GM23338 (cell line): Measurements from ENCODE around the gene OGFRL1. TPM values are rescaled to one million over a fixed set of nuclear protein-coding genes. Genes with fewer than 3 reads are reported as not detected.
"Not testable (repeated sequence)": the region's sequence is repeated elsewhere in the genome, so short reads cannot be mapped to it uniquely, and the experiment has no call there.

Experiments used
- ATAC-seq: fragments of 200-7000 bp; cut with Tn5 transposase; 3 replicates; pipeline ENCODE4 v1.9.1; 2020
- DNase-seq: peaks from one replicate; pipeline ENCODE4 v3.0.0-alpha.2; 2015; ENCODE audit warnings: low spot score
- H2AFZ ChIP-seq: fragments of 200-600 bp; sonication (generic); 2 replicates; pipeline ENCODE4 v1.8.0; 2016; ENCODE audit warnings: antibody characterized with exemption, mild to moderate bottlenecking, moderate library complexity
- H3F3A ChIP-seq: fragments of 200-600 bp; sonication (generic); replicated peaks from 2 replicates; pipeline ENCODE4 v1.8.0; 2017; ENCODE audit warnings: antibody characterized with exemption, mixed run types, low read depth
- H3K27ac ChIP-seq: fragments of 200-600 bp; sonication (generic); 2 replicates; pipeline ENCODE4 v1.6.1; 2016; ENCODE audit warnings: low read depth
- H3K27me3 ChIP-seq: fragments of 200-600 bp; sonication (generic); 2 replicates; pipeline ENCODE4 v1.8.0; 2016; ENCODE audit warnings: mild to moderate bottlenecking, mixed run types, moderate library complexity; ENCODE audit not compliant: insufficient read depth
- H3K36me3 ChIP-seq: fragments of 200-600 bp; sonication (generic); 2 replicates; pipeline ENCODE4 v1.8.0; 2016; ENCODE audit warnings: mild to moderate bottlenecking; ENCODE audit not compliant: insufficient read depth
- H3K4me1 ChIP-seq: fragments of 200-600 bp; sonication (generic); 2 replicates; pipeline ENCODE4 v1.8.0; 2016; ENCODE audit warnings: mild to moderate bottlenecking, moderate library complexity; ENCODE audit not compliant: insufficient read depth
- H3K4me2 ChIP-seq: fragments of 200-600 bp; sonication (generic); 2 replicates; pipeline ENCODE4 v1.7.1; 2017; ENCODE audit warnings: mixed run types
- H3K4me3 ChIP-seq: fragments of 200-600 bp; sonication (generic); 2 replicates; pipeline ENCODE4 v1.6.1; 2016; ENCODE audit warnings: mixed run types
- H3K79me2 ChIP-seq: fragments of 200-600 bp; sonication (generic); replicated peaks from 2 replicates; pipeline ENCODE4 v1.8.0; 2017; ENCODE audit warnings: mild to moderate bottlenecking; ENCODE audit not compliant: insufficient read depth
- H3K9me2 ChIP-seq: fragments of 200-600 bp; sonication (generic); 2 replicates; pipeline ENCODE4 v1.8.0; 2017; ENCODE audit not compliant: insufficient read depth
- H4K20me1 ChIP-seq: fragments of 200-600 bp; sonication (generic); replicated peaks from 2 replicates; pipeline ENCODE4 v1.8.0; 2017; ENCODE audit warnings: mild to moderate bottlenecking; ENCODE audit not compliant: insufficient read depth
- H3K27ac Mint-ChIP-seq: 2 replicates; pipeline ENCODE4 v1.8.0; 2020; ENCODE audit warnings: inconsistent platforms, mild to moderate bottlenecking, moderate library complexity, mixed read lengths
- H3K27me3 Mint-ChIP-seq: 3 replicates; pipeline ENCODE4 v1.8.0; 2022; ENCODE audit warnings: low read depth, mild to moderate bottlenecking, moderate library complexity, mixed read lengths, inconsistent platforms; ENCODE audit not compliant: insufficient read depth, poor library complexity
- H3K36me3 Mint-ChIP-seq: 3 replicates; pipeline ENCODE4 v1.8.0; 2021; ENCODE audit warnings: low read depth, mild to moderate bottlenecking, inconsistent platforms, moderate library complexity, mixed read lengths
- H3K4me1 Mint-ChIP-seq: 3 replicates; pipeline ENCODE4 v1.8.0; 2020; ENCODE audit warnings: mild to moderate bottlenecking, inconsistent platforms, mixed read lengths
- H3K4me3 Mint-ChIP-seq: 3 replicates; pipeline ENCODE4 v1.8.0; 2021; ENCODE audit warnings: moderate library complexity, mild to moderate bottlenecking, inconsistent platforms, mixed read lengths
- H3K9me3 Mint-ChIP-seq: 3 replicates; pipeline ENCODE4 v1.8.0; 2020; ENCODE audit warnings: moderate library complexity, mild to moderate bottlenecking, inconsistent platforms, mixed read lengths
- CTCF ChIP-seq, 2 experiments: fragments of 200-600 bp in 1 of 2; sonication (generic) in 1 of 2; conservative IDR thresholded peaks; 2 replicates each; pipeline versions ENCODE4 v1.5.1 to v1.6.1; 2016 to 2017; ENCODE audit warnings: antibody characterized with exemption in 2 of 2, low read depth in 2 of 2, mild to moderate bottlenecking in 2 of 2, moderate library complexity in 1 of 2
- EZH2 ChIP-seq: fragments of 200-600 bp; sonication (generic); IDR thresholded peaks from one replicate; pipeline ENCODE4 v1.8.0; 2017; ENCODE audit warnings: antibody characterized with exemption, mild to moderate bottlenecking, low read depth; ENCODE audit not compliant: unreplicated experiment
- EZH2phosphoT487 ChIP-seq: fragments of 200-600 bp; sonication (generic); IDR thresholded peaks from one replicate; pipeline ENCODE4 v1.8.1; 2018; ENCODE audit warnings: antibody characterized with exemption; ENCODE audit not compliant: unreplicated experiment
- NANOG ChIP-seq: IDR thresholded peaks from 2 replicates; pipeline ENCODE4 v1.6.1; 2016; ENCODE audit warnings: antibody characterized with exemption, borderline replicate concordance
- POLR2AphosphoS5 ChIP-seq: IDR thresholded peaks from 2 replicates; pipeline ENCODE4 v1.6.1; 2016; ENCODE audit warnings: antibody characterized with exemption, low read depth
- STAT1 ChIP-seq: IDR thresholded peaks from one replicate; pipeline ENCODE4 v1.6.1; 2016; ENCODE audit warnings: antibody characterized with exemption; ENCODE audit not compliant: unreplicated experiment
- ZNF331 ChIP-seq: fragments of 250-450 bp; sonication (Bioruptor Pico); IDR thresholded peaks from 2 replicates; pipeline ENCODE4 v1.5.0; 2020; ENCODE audit warnings: low read depth, mild to moderate bottlenecking, moderate library complexity
- polyA plus RNA-seq: library from polyadenylated mRNA; unstranded; fragments of >200 nt; fragmentation: Nextera tagmentation; extraction: Ambion mirVana; gene quantifications from 2 replicates; pipeline ENCODE4 v1.2.1, GENCODE V29; 2016
- total RNA-seq: library from RNA; depleted of rRNA; stranded (reverse); fragments of >200 nt; shearing (Covaris generic); gene quantifications from 2 replicates; pipeline ENCODE4 v1.2.3, GENCODE V29; 2014
- TF ChIP-seq, protein P1 (sequence below): IDR thresholded peaks from one replicate; pipeline ENCODE4 v1.6.1; 2018; ENCODE audit warnings: antibody characterized with exemption; ENCODE audit not compliant: unreplicated experiment

The OGFRL1 gene
- total and polyA plus RNA-seq, 2 experiments from 2014 or later, result 4.2 to 10.0 TPM

DNA sequence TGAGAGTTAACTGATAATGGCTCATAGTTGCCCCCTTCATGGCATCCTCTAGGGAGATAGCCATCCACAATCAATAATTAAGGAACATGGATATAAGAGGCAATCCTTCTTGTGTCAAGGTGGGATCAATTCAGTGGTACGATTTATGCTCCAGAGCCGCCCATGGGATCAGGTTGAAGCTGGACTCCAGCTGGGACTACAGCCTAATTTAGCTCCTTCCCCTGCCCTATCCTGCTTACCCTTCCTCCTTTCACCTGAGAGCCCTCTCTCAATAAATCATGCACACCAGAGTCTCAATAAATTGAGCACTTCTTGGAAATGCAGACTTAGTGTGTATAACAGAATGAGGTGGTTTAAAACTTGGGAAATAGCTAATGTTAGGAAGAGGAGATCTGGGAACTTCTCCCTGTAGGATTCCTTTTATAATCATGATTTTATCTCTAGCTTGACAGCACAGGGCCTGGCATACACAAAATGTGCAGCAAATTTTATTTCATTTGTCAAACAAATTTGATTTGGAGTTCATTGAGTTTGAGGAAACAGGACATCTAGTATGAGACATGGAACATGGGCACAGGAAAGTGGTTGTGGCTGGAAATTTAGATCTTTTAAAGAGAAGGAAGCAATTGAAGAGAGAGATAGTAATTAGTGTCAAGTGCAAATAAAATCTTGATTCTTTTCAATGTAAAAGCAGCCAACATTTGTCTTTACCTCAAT is 28.6 kb upstream of the OGFRL1 start (continued):
- no peak for TF ChIP-seq CTCF (conservative IDR thresholded peaks at IDR 0.05; ENCODE audit: low read depth in 2 of 2)

DNA sequence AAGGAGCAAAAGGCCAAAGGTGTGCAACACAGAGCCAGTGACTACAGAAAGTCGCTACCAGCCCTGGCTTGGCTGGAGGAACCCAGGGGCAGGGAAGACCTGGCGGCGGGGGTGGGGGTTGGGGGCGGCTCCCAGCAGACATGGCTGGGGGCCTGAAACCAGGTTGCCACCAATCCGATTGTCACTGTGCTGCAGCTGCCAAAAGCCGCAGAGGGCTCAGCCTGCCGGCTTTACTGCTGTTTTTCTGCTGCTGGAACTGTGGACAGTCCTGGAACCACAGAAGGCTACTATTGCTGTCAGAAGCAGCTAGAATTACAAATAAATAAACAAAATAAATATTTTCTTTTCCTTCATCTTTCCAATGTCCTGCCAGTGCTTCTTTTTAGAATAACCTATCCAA is 25.7 kb upstream of the OGFRL1 start:
- Mint-ChIP-seq H3K36me3 (peaks cover 10% of the 10 kb centered on the region; the same call in 2 of the 3 replicates), H3K4me1 (peaks cover 7% of the 10 kb centered on the region; the same call in 1 of the 3 replicates), H3K9me3 (peaks cover 17% of the 10 kb centered on the region), H3K27me3 (no peaks in the 10 kb centered on the region), H3K4me3 (no peak overlapping the region), H3K27ac (no peak overlapping the region)
- no peaks in the 10 kb centered on the region for H3K4me1 ChIP-seq
- DNase-seq, result no peak
- no peaks in the 10 kb centered on the region for H3K36me3 ChIP-seq
- no peak overlapping the region for H3K4me3 ChIP-seq
- H4K20me1 ChIP-seq, result no peaks in the 10 kb centered on the region
- no peaks in the 10 kb centered on the region for H3K27me3 ChIP-seq
- H3K4me2 ChIP-seq, result no peak overlapping the region
- peak; percentile 48; the same call in 1 of the 2 replicates for TF ChIP-seq ZNF331 (CRISPR knock-in tag)
- TF ChIP-seq EZH2phosphoT487, result no peak
- no peak overlapping the region for H3K27ac ChIP-seq
- no peak overlapping the region; the same call in 1 of the 2 replicates for H2AFZ ChIP-seq
- ATAC-seq, result no peak; the same call in 2 of the 3 replicates
- H3K9me2 ChIP-seq, result no peaks in the 10 kb centered on the region
- H3F3A ChIP-seq, result no peaks in the 10 kb centered on the region
- no peaks in the 10 kb centered on the region for H3K79me2 ChIP-seq

- not testable (repeated sequence) for H3F3A ChIP-seq, DNase-seq, H3K27me3 ChIP-seq, H4K20me1 ChIP-seq, H3K4me1 ChIP-seq, H3K27me3 Mint-ChIP-seq, H3K79me2 ChIP-seq, H2AFZ ChIP-seq, H3K4me3 Mint-ChIP-seq, H3K4me3 ChIP-seq, ATAC-seq, H3K27ac ChIP-seq, H3K4me1 Mint-ChIP-seq, H3K36me3 ChIP-seq, H3K9me2 ChIP-seq, H3K4me2 ChIP-seq, H3K27ac Mint-ChIP-seq
- H3K9me3 Mint-ChIP-seq, result peaks cover 52% of the 10 kb centered on the region
- peaks cover 42% of the 10 kb centered on the region for H3K36me3 Mint-ChIP-seq
These were observed 22.2 kb upstream of the OGFRL1 start for GRCh38 chr6:71266392-71266791.

GRCh38 chr6:71268735-71269437 is 19.7 kb upstream of the OGFRL1 start:
- Histone ChIP-seq H3K79me2 (no peaks in the 10 kb centered on the region), H3K4me1 (no peaks in the 10 kb centered on the region), H3K4me2 (no peak overlapping the region), H3K36me3 (peaks cover 5% of the 10 kb centered on the region; the same call in 1 of the 2 replicates), H4K20me1 (no peaks in the 10 kb centered on the region), H3K4me3 (no peak overlapping the region), H3K27ac (no peak overlapping the region), H3K27me3 (no peaks in the 10 kb centered on the region), H3K9me2 (no peaks in the 10 kb centered on the region; the same call in 1 of the 2 replicates), H2AFZ (no peak overlapping the region), H3F3A (no peaks in the 10 kb centered on the region)
- Mint-ChIP-seq H3K36me3 (peaks cover 49% of the 10 kb centered on the region), H3K4me1 (no peaks in the 10 kb centered on the region), H3K4me3 (no peak overlapping the region), H3K27ac (no peak overlapping the region), H3K27me3 (peaks cover 2% of the 10 kb centered on the region), H3K9me3 (peaks cover 69% of the 10 kb centered on the region)
- ATAC-seq (no peak), DNase-seq (no peak)
- TF ChIP-seq, protein P1, sequence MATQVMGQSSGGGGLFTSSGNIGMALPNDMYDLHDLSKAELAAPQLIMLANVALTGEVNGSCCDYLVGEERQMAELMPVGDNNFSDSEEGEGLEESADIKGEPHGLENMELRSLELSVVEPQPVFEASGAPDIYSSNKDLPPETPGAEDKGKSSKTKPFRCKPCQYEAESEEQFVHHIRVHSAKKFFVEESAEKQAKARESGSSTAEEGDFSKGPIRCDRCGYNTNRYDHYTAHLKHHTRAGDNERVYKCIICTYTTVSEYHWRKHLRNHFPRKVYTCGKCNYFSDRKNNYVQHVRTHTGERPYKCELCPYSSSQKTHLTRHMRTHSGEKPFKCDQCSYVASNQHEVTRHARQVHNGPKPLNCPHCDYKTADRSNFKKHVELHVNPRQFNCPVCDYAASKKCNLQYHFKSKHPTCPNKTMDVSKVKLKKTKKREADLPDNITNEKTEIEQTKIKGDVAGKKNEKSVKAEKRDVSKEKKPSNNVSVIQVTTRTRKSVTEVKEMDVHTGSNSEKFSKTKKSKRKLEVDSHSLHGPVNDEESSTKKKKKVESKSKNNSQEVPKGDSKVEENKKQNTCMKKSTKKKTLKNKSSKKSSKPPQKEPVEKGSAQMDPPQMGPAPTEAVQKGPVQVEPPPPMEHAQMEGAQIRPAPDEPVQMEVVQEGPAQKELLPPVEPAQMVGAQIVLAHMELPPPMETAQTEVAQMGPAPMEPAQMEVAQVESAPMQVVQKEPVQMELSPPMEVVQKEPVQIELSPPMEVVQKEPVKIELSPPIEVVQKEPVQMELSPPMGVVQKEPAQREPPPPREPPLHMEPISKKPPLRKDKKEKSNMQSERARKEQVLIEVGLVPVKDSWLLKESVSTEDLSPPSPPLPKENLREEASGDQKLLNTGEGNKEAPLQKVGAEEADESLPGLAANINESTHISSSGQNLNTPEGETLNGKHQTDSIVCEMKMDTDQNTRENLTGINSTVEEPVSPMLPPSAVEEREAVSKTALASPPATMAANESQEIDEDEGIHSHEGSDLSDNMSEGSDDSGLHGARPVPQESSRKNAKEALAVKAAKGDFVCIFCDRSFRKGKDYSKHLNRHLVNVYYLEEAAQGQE, result no peak
- TF ChIP-seq STAT1 (no peak), POLR2AphosphoS5 (no peak), EZH2 (no peak), NANOG (no peak), ZNF331 (CRISPR knock-in tag) (no peak)
